Measurements from ENCODE around the gene COG2. TPM values are rescaled to one million over a fixed set of nuclear protein-coding genes. Genes with fewer than 3 reads are reported as not detected.
A peak's percentile ranks its signal among the peaks of the same experiment; 100 is the strongest.

COG2 gene
- total and polyA plus RNA-seq, 2 of the 13 experiments (the other 11 are each of a cell fraction or from before 2014, with no cell fraction given), result 16.8 to 36.3 TPM

GRCh38 chr1:230639714-230640209 lies 2.5 kb upstream of the COG2 start (continued):
- TF ChIP-seq ZNF747 (CRISPR knock-in tag; IDR thresholded peaks at IDR 0.05; ENCODE audit: borderline replicate concordance), result no peak
- peak; percentile 78 for TF ChIP-seq ZEB1 (IDR thresholded peaks at IDR 0.05; ENCODE audit: insufficient replicate concordance, low read depth)
- TF ChIP-seq NR2F2 (IDR thresholded peaks at IDR 0.05; ENCODE audit: borderline replicate concordance, low read depth), result peak; percentile 94
- 0 out of 2 replicates have a peak, but pooled peaks have one; percentile 54 for TF ChIP-seq DMAP1 (CRISPR knock-in tag; IDR thresholded peaks at IDR 0.05)
- TF ChIP-seq BRF2 (CRISPR knock-in tag; IDR thresholded peaks at IDR 0.05), result no peak
- peak; percentile 86 for TF ChIP-seq TGIF2 (CRISPR knock-in tag; IDR thresholded peaks at IDR 0.05)
- TF ChIP-seq ZNF792 (CRISPR knock-in tag; IDR thresholded peaks at IDR 0.05), result peak; percentile 73; the same call in 1 of the 2 replicates
- no peak for TF ChIP-seq PBX2 (CRISPR knock-in tag; IDR thresholded peaks at IDR 0.05)
- no peak for TF ChIP-seq MTF2 (CRISPR knock-in tag; IDR thresholded peaks at IDR 0.05; ENCODE audit: borderline replicate concordance)
- no peak for TF ChIP-seq SMARCE1 (IDR thresholded peaks at IDR 0.05; ENCODE audit: borderline replicate concordance)
- no peak for TF ChIP-seq ZIK1 (CRISPR knock-in tag; IDR thresholded peaks at IDR 0.05; ENCODE audit: borderline replicate concordance, low read depth)
- no peak for TF ChIP-seq ZNF773 (CRISPR knock-in tag; IDR thresholded peaks at IDR 0.05; ENCODE audit: borderline replicate concordance)
- TF ChIP-seq HHEX (CRISPR knock-in tag; IDR thresholded peaks at IDR 0.05), result no peak
- TF ChIP-seq RFXANK (CRISPR knock-in tag; IDR thresholded peaks at IDR 0.05), result no peak
- 0 out of 2 replicates have a peak, but pooled peaks have one; percentile 61 for TF ChIP-seq ZNF34 (CRISPR knock-in tag; IDR thresholded peaks at IDR 0.05; ENCODE audit: borderline replicate concordance)
- TF ChIP-seq ZKSCAN8 (CRISPR knock-in tag; IDR thresholded peaks at IDR 0.05; ENCODE audit: borderline replicate concordance), result peak; percentile 64; the same call in 1 of the 2 replicates
- no peak for TF ChIP-seq ZNF562 (CRISPR knock-in tag; IDR thresholded peaks at IDR 0.05; ENCODE audit: borderline replicate concordance)
- TF ChIP-seq ZNF674 (CRISPR knock-in tag; IDR thresholded peaks at IDR 0.05; ENCODE audit: low read depth), result no peak
- TF ChIP-seq AHDC1 (CRISPR knock-in tag; IDR thresholded peaks at IDR 0.05; ENCODE audit: borderline replicate concordance), result peak; percentile 81
- TF ChIP-seq ZNF383 (CRISPR knock-in tag; IDR thresholded peaks at IDR 0.05; ENCODE audit: borderline replicate concordance), result no peak
- no peak; the same call in 1 of the 2 replicates for TF ChIP-seq ZFP90 (CRISPR knock-in tag; IDR thresholded peaks at IDR 0.05; ENCODE audit: borderline replicate concordance)
- TF ChIP-seq KDM3A (CRISPR knock-in tag; IDR thresholded peaks at IDR 0.05; ENCODE audit: low read depth), result no peak
- no peak for TF ChIP-seq CSRNP1 (CRISPR knock-in tag; IDR thresholded peaks at IDR 0.05)
